ENCODE results near the gene USP11.

The USP11 gene

DNA sequence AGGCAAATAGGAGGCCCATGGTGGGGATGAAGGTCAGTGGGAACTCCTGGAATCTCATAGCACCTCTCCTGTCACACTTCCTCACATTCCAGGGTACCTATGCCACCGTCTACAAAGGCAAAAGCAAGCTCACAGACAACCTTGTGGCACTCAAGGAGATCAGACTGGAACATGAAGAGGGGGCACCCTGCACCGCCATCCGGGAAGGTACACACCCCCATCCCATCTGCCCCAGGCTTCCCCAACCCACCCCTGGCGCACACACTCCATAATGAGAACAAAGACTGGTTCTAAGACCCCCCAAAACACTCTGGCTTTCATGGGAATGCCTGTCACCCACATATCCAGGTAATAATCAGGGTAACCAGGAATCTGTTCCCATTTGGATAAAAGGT, 7.9 kb upstream of the USP11 start:
- ATAC-seq (ENCODE audit: insufficient read depth, low read depth) (no peak), DNase-seq (no peak)
- Histone ChIP-seq H3K4me2 (ENCODE audit: insufficient read depth, low read length) (no peak overlapping the region), H3K27me3 (ENCODE audit: insufficient read depth, low read length, poor library complexity) (no peaks in the 10 kb centered on the region), H2AFZ (ENCODE audit: low read depth, low read length) (no peak overlapping the region), H4K20me1 (ENCODE audit: insufficient read depth, low read length) (peaks cover 42% of the 10 kb centered on the region), H3K27ac (ENCODE audit: low read length) (no peak overlapping the region), H3K9me3 (ENCODE audit: insufficient read depth, low read length, severe bottlenecking) (no peaks in the 10 kb centered on the region), H3K36me3 (ENCODE audit: insufficient read depth, low read length) (peaks cover 91% of the 10 kb centered on the region), H3K4me3 (ENCODE audit: low read depth in 1 of 2, low read length in 2 of 2) (no peak overlapping the region), H3K79me2 (ENCODE audit: insufficient read depth, low read length) (peaks cover 32% of the 10 kb centered on the region), H3K9ac (ENCODE audit: low read depth, low read length) (no peak overlapping the region), H3K4me1 (ENCODE audit: insufficient read depth, low read length) (peaks cover 18% of the 10 kb centered on the region)
- TF ChIP-seq CTCF (IDR thresholded peaks at IDR 0.05; ENCODE audit: borderline replicate concordance, extremely low read depth, low read length, poor library complexity, severe bottlenecking) (no peak), EZH2 (IDR thresholded peaks at IDR 0.05; ENCODE audit: borderline replicate concordance, low read depth, low read length, severe bottlenecking) (no peak)

DNA sequence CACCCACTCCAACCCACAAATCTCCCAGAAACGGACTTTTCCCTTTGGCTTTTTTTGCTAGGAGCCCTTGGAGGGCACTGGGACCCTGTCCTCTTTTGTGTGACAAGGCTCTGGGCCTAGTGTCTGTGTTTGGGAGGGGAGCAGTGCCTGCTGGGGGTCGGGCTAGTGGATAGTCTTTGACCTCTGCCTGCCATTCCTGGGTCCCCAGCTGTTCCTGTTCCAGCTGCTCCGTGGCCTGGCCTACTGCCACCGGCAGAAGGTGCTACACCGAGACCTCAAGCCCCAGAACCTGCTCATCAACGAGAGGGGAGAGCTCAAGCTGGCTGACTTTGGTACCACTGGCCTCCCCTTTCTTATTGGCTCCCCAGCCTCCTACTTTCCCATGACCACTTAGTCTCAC, 6.7 kb upstream of the USP11 start:
- no peak overlapping the region for H3K4me2 ChIP-seq (ENCODE audit: insufficient read depth, low read length)
- no peak overlapping the region for H3K9ac ChIP-seq (ENCODE audit: low read depth, low read length)
- ATAC-seq (ENCODE audit: insufficient read depth, low read depth) (no peak), DNase-seq (no peak)
- TF ChIP-seq CTCF (IDR thresholded peaks at IDR 0.05; ENCODE audit: borderline replicate concordance, extremely low read depth, low read length, poor library complexity, severe bottlenecking) (no peak), EZH2 (IDR thresholded peaks at IDR 0.05; ENCODE audit: borderline replicate concordance, low read depth, low read length, severe bottlenecking) (no peak)
- no peak overlapping the region for H3K27ac ChIP-seq (ENCODE audit: low read length)
- peaks cover 80% of the 10 kb centered on the region for H3K36me3 ChIP-seq (ENCODE audit: insufficient read depth, low read length)
- no peaks in the 10 kb centered on the region for H3K9me3 ChIP-seq (ENCODE audit: insufficient read depth, low read length, severe bottlenecking)
- no peaks in the 10 kb centered on the region for H3K27me3 ChIP-seq (ENCODE audit: insufficient read depth, low read length, poor library complexity)
- H3K79me2 ChIP-seq (ENCODE audit: insufficient read depth, low read length), result peaks cover 21% of the 10 kb centered on the region
- H3K4me3 ChIP-seq (ENCODE audit: low read depth in 1 of 2, low read length in 2 of 2), result no peak overlapping the region
- no peak overlapping the region for H2AFZ ChIP-seq (ENCODE audit: low read depth, low read length)
- H4K20me1 ChIP-seq (ENCODE audit: insufficient read depth, low read length), result peaks cover 30% of the 10 kb centered on the region
- peaks cover 6% of the 10 kb centered on the region; the same call in 1 of the 2 replicates for H3K4me1 ChIP-seq (ENCODE audit: insufficient read depth, low read length)

DNA sequence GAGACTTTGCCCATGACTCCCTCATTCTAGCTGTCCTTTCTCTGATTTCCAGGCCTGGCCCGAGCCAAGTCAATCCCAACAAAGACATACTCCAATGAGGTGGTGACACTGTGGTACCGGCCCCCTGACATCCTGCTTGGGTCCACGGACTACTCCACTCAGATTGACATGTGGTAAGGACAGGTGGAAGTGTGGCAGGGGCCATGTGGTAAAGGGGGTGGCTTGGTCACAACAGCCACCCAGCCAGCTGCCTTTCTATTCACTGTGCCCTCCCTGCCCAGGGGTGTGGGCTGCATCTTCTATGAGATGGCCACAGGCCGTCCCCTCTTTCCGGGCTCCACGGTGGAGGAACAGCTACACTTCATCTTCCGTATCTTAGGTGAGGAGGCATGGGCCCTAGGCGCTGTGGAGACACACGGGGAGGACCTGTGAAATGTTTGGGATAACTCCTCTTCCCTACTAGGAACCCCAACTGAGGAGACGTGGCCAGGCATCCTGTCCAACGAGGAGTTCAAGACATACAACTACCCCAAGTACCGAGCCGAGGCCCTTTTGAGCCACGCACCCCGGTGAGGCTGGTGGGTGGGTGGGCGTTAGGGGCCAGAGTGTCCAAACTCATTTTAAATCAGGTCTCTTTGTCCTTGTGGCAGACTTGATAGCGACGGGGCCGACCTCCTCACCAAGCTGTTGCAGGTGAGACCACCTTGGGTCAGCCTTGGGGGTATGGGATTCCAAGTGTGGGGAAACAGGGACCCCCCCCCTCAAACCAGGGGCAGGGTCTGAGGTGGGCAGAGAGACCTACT, 6.1 kb upstream of the USP11 start:
- Histone ChIP-seq H3K27ac (ENCODE audit: low read length) (no peak overlapping the region), H2AFZ (ENCODE audit: low read depth, low read length) (no peak overlapping the region), H3K79me2 (ENCODE audit: insufficient read depth, low read length) (peaks cover 14% of the 10 kb centered on the region), H3K4me1 (ENCODE audit: insufficient read depth, low read length) (peaks cover 4% of the 10 kb centered on the region; the same call in 1 of the 2 replicates), H3K27me3 (ENCODE audit: insufficient read depth, low read length, poor library complexity) (no peaks in the 10 kb centered on the region), H3K4me2 (ENCODE audit: insufficient read depth, low read length) (no peak overlapping the region), H3K36me3 (ENCODE audit: insufficient read depth, low read length) (peaks cover 74% of the 10 kb centered on the region), H4K20me1 (ENCODE audit: insufficient read depth, low read length) (peaks cover 24% of the 10 kb centered on the region), H3K9me3 (ENCODE audit: insufficient read depth, low read length, severe bottlenecking) (no peaks in the 10 kb centered on the region), H3K4me3 (ENCODE audit: low read depth in 1 of 2, low read length in 2 of 2) (no peak overlapping the region), H3K9ac (ENCODE audit: low read depth, low read length) (no peak overlapping the region)
- DNase-seq (no peak), ATAC-seq (ENCODE audit: insufficient read depth, low read depth) (no peak)
- TF ChIP-seq EZH2 (IDR thresholded peaks at IDR 0.05; ENCODE audit: borderline replicate concordance, low read depth, low read length, severe bottlenecking) (no peak), CTCF (IDR thresholded peaks at IDR 0.05; ENCODE audit: borderline replicate concordance, extremely low read depth, low read length, poor library complexity, severe bottlenecking) (no peak)
